GM18867 (cell line): ENCODE data around the gene BTD.

ENCODE experiments used
- ATAC-seq: cut with Tn5 transposase; IDR thresholded peaks from one replicate; pipeline ENCODE4 v1.9.1; 2021; ENCODE audit warnings: mild to moderate bottlenecking, moderate library complexity; ENCODE audit not compliant: unreplicated experiment

Gene BTD

DNA sequence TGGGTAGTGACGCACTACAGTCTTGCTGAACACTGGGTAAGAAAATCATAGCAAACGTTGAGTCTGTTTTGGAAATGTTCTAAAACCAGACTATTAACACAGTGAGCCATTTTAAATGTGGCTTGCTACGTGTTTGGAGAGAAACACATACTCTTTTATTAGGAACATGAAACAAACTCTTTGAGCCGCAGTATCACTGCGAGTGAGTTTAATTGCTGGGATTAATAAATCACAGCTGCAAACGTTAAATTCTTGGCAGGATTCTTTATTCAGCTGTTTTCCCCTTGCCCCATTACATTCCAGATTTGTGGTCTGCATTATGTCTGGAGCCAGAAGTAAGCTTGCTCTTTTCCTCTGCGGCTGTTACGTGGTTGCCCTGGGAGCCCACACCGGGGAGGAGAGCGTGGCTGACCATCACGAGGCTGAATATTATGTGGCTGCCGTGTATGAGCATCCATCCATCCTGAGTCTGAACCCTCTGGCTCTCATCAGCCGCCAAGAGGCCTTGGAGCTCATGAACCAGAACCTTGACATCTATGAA, 33.6 kb downstream of the BTD start:
- ATAC-seq, result no peak

GRCh38 chr3:15636028-15636709, 34.6 kb downstream of the BTD start:
- peak; percentile 63 for ATAC-seq

DNA sequence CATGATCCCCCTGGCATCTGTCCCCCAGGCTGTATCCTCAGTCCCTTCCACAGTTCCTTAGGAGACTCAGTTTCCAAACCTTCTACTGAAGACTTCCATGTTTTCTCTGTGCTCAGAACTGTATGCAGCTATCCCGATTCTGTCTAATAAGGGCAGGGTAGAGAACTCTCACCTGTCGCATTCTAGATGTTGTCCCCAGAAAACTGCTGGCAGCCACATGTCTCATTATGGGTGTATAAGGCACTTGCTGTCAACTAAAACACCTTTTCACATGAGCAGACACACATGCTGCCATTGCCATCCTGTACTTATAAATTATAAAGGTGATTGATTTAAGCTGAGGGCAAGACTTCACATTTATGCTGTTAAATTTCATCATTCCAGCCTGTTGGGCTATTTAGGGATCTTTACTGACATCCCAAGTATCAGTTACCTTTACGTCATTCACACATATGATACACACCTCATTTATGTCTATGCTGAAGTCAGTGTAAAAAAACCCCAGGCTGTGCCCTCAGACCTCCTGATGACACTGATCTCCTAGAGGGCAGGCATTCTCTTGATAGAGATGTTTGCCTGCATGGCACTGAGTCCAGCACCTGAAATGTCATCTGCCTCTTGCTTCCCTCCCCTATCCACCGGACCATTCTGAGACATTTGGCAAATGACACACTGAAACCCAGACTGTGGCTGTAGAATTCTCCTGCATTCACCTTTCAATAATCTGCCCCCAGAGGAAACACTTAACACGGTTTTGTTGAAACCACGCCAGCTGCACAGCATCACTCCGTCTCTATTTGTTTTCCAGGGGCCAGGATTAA, 35.8 kb downstream of the BTD start:
- ATAC-seq, result peak; percentile 34

GRCh38 chr3:15638193-15638890, 36.8 kb downstream of the BTD start:
- no peak for ATAC-seq

GRCh38 chr3:15638891-15639262, 37.3 kb downstream of the BTD start:
- ATAC-seq, result no peak

DNA sequence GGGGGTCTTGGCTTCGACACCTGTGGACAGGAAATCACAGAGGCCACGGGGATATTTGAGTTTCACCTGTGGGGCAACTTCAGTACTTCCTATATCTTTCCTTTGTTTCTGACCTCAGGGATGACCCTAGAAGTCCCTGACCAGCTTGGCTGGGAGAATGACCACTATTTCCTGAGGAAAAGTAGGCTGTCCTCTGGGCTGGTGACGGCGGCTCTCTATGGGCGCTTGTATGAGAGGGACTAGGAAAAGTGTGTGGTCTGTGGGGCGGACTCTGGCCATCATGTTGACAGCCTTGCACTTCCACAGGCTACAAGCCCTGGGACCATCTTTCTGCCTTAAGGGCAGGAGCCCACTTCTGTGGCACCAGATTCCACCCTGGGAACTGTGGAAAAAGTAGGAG, 43.7 kb downstream of the BTD start:
- ATAC-seq, result no peak

DNA sequence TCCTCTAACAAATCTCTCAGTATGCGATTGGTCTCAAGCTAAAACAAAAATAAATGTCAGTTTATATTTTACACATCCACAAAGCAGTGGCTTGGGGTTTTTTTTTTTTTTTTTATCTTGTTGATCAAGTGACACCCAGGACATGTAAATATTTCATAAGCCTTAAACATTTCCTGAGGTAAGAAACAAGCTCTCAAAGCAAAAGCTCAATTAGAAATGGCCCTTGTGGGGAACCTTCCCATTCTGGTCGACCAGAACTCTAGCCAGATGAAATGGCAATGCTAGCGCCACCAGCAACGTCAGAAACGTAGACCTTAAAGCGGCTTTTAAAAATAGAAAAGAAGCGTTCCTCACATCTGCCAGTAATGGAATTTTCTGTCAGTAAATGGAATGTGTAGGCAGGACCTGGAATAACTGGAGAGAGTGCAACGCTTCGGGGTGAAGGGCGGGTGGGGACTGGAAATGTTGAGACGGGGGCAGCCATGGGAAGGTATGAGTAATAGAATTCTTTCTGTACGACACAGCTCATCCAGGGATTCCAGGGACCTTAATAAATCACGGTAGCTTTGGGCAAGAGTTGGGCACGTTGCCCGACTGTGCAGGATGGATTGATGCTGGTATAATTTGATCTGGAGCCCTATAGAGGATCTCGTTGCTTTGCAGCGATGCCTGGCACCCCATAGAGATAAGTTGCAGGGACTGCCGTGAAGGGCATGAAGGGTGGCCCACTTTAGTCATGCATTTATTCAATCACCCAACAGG, 44.4 kb downstream of the BTD start:
- ATAC-seq, result no peak

- ATAC-seq, result peak; percentile 16
Measured at GRCh38 chr3:15646851-15647511, 45.4 kb downstream of the BTD start.

DNA sequence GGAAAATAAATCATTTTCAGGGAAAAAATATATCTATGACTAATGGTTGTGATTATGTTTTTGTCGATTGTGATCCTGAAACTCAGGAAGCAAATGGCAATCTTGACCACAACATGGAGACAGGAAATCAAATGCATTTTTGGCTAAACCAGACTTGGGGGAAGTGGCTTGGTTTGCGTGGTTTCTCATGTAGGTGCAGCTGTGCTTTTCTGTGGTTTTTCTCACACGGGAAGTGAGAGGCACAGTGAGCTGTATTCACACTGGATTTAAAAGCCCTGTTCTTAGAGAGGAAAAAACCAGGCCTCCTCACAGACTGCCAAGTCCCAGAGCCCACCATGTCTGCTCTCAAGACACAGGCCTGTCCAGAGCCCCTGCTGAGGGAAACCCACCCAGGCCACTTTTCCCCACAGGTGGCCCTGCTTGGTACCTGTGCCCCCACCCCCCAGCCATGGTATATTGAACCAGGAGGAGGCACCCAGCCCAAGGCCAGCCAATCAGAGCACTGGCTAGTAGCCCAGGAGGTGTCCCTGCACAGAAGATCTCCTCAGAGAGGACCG, 46.1 kb downstream of the BTD start:
- peak; percentile 93 for ATAC-seq

DNA sequence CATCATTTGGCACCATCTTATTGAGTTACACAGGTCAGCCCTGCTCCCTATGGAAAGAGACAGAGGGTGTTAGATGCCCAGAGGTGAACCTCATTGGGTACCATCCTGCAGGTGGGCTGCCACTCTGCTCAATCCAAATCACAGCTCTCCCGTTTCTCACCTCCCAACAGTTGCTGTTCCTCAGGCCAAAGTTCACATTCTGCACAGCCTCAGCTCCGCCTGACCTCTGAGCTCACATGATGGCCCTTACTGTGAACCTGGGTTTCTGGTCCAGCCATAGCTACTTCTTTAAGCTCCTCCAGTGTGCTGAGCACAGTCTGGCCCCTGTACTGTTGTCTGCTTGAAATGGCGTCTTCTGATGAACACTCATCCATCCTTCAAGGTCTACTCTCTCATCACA, 47.8 kb downstream of the BTD start:
- ATAC-seq, result no peak

- ATAC-seq, result no peak
Measured at GRCh38 chr3:15649858-15650257, 48.3 kb downstream of the BTD start.

DNA sequence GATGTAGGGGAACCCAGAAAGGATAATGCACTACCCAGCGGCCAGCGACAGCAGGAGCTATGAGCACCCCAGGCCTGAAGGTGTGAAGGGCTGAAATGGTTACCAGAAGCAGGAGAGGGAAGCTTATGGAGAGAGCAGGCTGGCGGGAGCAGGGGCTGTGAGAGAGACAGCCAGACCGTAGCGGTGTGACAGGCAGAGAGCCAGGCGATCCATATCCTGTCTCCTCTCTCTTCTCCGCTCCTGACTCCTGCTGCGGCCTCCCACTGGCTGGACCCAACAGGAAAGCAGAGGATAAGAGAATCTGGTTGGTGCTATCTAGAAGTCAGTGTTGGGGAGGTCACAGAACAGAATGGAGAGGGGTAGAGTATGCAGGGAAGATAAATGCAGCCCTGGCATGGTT, 49.9 kb downstream of the BTD start:
- no peak for ATAC-seq

DNA sequence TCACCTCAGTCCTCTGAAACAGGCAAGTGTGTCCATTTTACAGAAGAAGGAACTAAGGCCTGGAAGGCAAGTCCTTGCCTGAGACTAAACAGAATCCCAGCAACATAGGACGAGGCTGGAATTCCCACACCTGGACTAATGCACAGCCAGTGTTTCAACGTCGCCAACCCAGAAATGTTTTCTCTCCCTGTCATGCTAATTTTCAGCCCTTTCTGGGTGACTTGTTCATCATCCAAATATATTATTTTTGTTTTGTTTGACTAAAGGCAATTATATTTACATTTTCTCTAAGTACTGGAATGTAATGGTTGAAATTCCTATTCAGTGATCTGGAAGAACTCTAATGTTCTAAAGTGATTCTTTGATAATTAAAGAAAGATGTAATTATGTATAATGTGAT, 51.8 kb downstream of the BTD start:
- no peak for ATAC-seq

DNA sequence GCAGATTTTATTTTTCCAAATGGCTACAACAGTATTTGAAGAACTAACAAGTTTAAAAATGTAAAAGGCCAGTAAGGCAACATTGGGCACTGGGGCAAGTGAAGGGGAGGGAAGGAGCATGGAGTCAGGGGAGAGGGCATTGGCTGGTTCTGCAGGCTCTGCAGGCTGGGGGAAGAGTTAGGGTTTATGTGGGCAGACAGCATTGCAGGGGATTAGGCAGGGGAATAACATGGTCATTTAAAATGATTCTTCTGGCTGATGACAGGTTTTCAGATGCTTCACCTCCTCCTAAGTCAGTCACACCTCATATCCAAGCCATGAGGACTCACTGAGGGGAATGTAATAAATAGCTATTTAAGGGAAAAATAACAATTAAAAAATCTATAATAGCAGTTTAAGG, 52.6 kb downstream of the BTD start:
- ATAC-seq, result no peak

- no peak for ATAC-seq
Measured at GRCh38 chr3:15654891-15655290, 53.3 kb downstream of the BTD start.

DNA sequence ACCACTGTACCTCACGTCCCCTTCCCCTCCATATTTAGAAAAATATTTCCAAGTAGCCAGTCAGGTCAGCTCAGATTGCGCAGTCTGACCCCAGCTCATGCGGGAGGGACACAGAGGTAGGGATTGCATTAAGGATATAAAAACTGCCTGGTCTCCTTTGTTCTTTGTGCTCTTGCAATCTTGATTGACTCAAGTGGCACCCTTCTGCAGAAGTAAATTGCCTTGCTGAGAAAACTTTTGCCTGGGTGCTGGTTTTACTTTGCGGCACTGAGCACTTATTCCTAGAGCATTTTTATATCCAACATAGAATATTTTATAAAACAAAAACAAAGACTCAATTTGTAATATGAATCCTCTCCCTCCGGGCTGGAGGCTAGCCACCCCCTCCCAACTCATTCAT, 54.8 kb downstream of the BTD start:
- ATAC-seq, result no peak

- no peak for ATAC-seq
Measured at GRCh38 chr3:15657016-15657415, 55.5 kb downstream of the BTD start.

- ATAC-seq, result no peak
Measured at GRCh38 chr3:15659254-15659975, 57.9 kb downstream of the BTD start.
